OCI-LY1 (cell line): ENCODE data around the gene PRKACB.

Source experiments
- H2AFZ ChIP-seq: fragments of 200-600 bp; sonication (generic), shearing (Covaris generic); 2 replicates; pipeline ENCODE4 v1.6.0; 2014; ENCODE audit warnings: antibody characterized with exemption, mild to moderate bottlenecking, low read length
- H3F3A ChIP-seq: fragments of 200-600 bp; sonication (generic), shearing (Covaris generic); 2 replicates; pipeline ENCODE4 v1.6.0; 2014; ENCODE audit warnings: mild to moderate bottlenecking, antibody characterized with exemption, low read length, moderate library complexity; ENCODE audit not compliant: insufficient read depth
- H3K27ac ChIP-seq: fragments of 200-600 bp; sonication (generic); 2 replicates; pipeline ENCODE4 v1.5.1; 2014; ENCODE audit warnings: low read length, mixed run types, mild to moderate bottlenecking, low read depth; ENCODE audit not compliant: poor library complexity, severe bottlenecking
- H3K27me3 ChIP-seq: fragments of 200-600 bp; sonication (generic); 2 replicates; pipeline ENCODE4 v1.6.0; 2014; ENCODE audit warnings: antibody characterized with exemption, mild to moderate bottlenecking, low read length, moderate library complexity; ENCODE audit not compliant: insufficient read depth
- H3K36me3 ChIP-seq: fragments of 200-600 bp; sonication (generic); 2 replicates; pipeline ENCODE4 v1.6.1; 2014; ENCODE audit warnings: mild to moderate bottlenecking, antibody characterized with exemption, low read length, moderate library complexity, mixed read lengths; ENCODE audit not compliant: insufficient read depth
- H3K4me1 ChIP-seq: fragments of 200-600 bp; sonication (generic); 2 replicates; pipeline ENCODE4 v1.5.1; 2014; ENCODE audit warnings: mild to moderate bottlenecking, low read length, moderate library complexity; ENCODE audit not compliant: insufficient read depth, severe bottlenecking
- H3K4me2 ChIP-seq: fragments of 200-600 bp; sonication (generic), shearing (Covaris generic); 2 replicates; pipeline ENCODE4 v1.6.1; 2014; ENCODE audit warnings: low read length
- H3K4me3 ChIP-seq: fragments of 200-600 bp; sonication (generic); 2 replicates; pipeline ENCODE4 v1.5.1; 2014; ENCODE audit warnings: low read length, low read depth, mild to moderate bottlenecking, mixed read lengths; ENCODE audit not compliant: poor library complexity, severe bottlenecking
- H3K79me2 ChIP-seq: fragments of 200-600 bp; shearing (Covaris generic); 2 replicates; pipeline ENCODE4 v1.6.1; 2016; ENCODE audit warnings: mixed run types, low read length, mixed read lengths; ENCODE audit not compliant: insufficient read depth
- H3K9ac ChIP-seq: fragments of 200-600 bp; sonication (generic), shearing (Covaris generic); 2 replicates; pipeline ENCODE4 v1.6.1; 2014; ENCODE audit warnings: mild to moderate bottlenecking, low read length, mixed read lengths
- H3K9me2 ChIP-seq: fragments of 200-600 bp; sonication (generic), shearing (Covaris generic); 2 replicates; pipeline ENCODE4 v1.6.1; 2014; ENCODE audit warnings: low read depth, mild to moderate bottlenecking, low read length, mixed read lengths
- H3K9me3 ChIP-seq: fragments of 200-600 bp; shearing (Covaris generic); 2 replicates; pipeline ENCODE4 v1.6.1; 2014; ENCODE audit warnings: low read length, mixed read lengths
- H4K20me1 ChIP-seq: fragments of 200-600 bp; sonication (generic), shearing (Covaris generic); 2 replicates; pipeline ENCODE4 v1.6.0; 2016; ENCODE audit warnings: mild to moderate bottlenecking, low read length; ENCODE audit not compliant: insufficient read depth
- EZH2 ChIP-seq: fragments of 200-600 bp; sonication (generic), shearing (Covaris generic); IDR thresholded peaks from 2 replicates; pipeline ENCODE4 v1.8.0; 2017; ENCODE audit warnings: borderline replicate concordance, mixed run types, mild to moderate bottlenecking, antibody characterized with exemption, low read length, moderate library complexity, mixed read lengths
- TF ChIP-seq, protein P1 (sequence below): fragments of 200-600 bp; sonication (generic), shearing (Covaris generic); IDR thresholded peaks from 2 replicates; pipeline ENCODE4 v1.5.1; 2017; ENCODE audit warnings: mild to moderate bottlenecking, antibody characterized with exemption, low read length, moderate library complexity, mixed read lengths

Gene PRKACB

DNA sequence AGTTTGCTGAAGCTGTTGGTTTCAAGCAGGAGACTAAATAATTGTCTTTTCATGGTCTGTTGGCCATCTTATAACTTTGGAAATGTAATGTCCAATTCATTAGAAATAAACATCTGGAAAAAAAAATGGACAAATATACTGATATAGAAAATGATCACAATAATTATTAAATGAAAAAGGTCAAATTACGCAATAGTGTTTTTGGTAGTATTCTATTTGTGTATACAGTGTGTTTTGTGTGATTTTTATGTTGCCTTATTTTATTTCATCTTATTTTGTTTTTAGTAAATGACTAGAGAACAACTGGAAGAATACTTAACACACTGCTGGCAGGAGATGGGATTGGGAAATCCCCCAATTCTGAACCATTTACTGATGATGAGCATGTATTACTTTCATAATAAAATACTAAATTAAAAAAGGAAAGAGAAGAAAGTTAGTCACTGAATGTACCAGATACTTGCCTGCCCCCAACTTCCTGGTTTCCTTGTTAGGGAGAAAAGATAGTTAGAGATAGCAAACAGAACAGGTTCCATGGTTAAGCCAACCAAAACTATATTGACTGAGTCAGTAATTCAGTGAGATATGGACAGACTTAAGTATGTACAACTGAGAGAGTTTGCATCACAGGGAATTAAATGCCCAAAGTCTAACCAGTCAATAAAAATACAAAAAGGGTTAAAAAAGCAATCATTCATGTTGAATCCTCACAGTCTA, 133.4 kb downstream of the PRKACB start:
- Histone ChIP-seq H3K27me3 (no peaks in the 10 kb centered on the region), H3F3A (no peaks in the 10 kb centered on the region), H3K79me2 (no peaks in the 10 kb centered on the region), H3K9me3 (peaks cover 6% of the 10 kb centered on the region; the same call in 1 of the 2 replicates), H3K4me1 (peaks cover 7% of the 10 kb centered on the region), H3K36me3 (no peaks in the 10 kb centered on the region), H3K27ac (no peak overlapping the region), H3K9ac (no peak overlapping the region), H2AFZ (no peak overlapping the region), H4K20me1 (no peaks in the 10 kb centered on the region), H3K4me3 (no peak overlapping the region), H3K9me2 (no peaks in the 10 kb centered on the region), H3K4me2 (no peak overlapping the region)
- TF ChIP-seq EZH2 = no peak
- TF ChIP-seq, protein P1, sequence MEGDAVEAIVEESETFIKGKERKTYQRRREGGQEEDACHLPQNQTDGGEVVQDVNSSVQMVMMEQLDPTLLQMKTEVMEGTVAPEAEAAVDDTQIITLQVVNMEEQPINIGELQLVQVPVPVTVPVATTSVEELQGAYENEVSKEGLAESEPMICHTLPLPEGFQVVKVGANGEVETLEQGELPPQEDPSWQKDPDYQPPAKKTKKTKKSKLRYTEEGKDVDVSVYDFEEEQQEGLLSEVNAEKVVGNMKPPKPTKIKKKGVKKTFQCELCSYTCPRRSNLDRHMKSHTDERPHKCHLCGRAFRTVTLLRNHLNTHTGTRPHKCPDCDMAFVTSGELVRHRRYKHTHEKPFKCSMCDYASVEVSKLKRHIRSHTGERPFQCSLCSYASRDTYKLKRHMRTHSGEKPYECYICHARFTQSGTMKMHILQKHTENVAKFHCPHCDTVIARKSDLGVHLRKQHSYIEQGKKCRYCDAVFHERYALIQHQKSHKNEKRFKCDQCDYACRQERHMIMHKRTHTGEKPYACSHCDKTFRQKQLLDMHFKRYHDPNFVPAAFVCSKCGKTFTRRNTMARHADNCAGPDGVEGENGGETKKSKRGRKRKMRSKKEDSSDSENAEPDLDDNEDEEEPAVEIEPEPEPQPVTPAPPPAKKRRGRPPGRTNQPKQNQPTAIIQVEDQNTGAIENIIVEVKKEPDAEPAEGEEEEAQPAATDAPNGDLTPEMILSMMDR = no peak

DNA sequence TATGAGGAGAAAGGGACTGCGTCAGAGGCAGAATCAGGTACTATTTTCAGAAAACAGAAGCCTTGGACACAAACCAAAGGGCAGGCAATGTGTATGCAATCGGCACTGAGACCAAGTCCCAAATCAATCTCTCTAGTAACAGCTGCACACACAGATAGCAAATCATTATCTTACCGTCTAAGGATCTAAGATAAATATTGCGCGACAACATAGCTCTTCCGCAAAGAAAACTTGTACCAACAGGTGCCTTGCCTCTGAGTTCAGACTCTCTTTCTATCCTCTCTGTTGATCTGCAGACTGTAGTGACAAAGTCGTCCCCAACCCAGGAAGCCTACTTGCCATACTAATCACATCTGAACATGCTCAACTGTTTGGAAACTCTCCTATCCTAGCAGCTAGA, 134.8 kb downstream of the PRKACB start:
- H2AFZ ChIP-seq = no peak overlapping the region
- no peak overlapping the region for H3K4me2 ChIP-seq

DNA sequence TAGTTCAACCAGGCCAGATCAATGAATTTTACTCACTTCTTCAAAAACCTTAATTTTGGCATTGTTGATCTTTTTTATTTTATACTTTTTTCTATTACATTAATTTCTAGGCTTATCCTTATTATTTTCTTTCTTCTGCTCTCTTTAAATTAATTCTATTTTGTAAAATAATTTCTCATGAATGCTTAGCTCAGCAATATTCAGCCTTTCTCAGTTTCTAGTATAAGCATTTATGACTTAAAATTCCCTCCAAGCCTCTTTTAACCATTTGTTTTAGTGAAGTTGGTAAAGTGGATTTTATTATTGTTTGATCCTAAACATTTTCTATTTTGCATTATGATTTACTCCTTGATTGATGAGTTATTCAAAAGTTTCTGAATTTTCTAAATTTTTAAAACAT, 136.8 kb downstream of the PRKACB start:
- Histone ChIP-seq H4K20me1 (no peaks in the 10 kb centered on the region), H3K9ac (no peak overlapping the region), H3F3A (no peaks in the 10 kb centered on the region), H3K9me2 (no peaks in the 10 kb centered on the region), H2AFZ (no peak overlapping the region), H3K9me3 (no peaks in the 10 kb centered on the region), H3K4me1 (no peaks in the 10 kb centered on the region), H3K79me2 (no peaks in the 10 kb centered on the region), H3K4me2 (no peak overlapping the region), H3K36me3 (no peaks in the 10 kb centered on the region), H3K27ac (no peak overlapping the region), H3K4me3 (no peak overlapping the region), H3K27me3 (no peaks in the 10 kb centered on the region)
- TF ChIP-seq, protein P1 = no peak
- no peak for TF ChIP-seq EZH2

More for the DNA sequence above, 134.8 kb downstream of the PRKACB start:
- no peaks in the 10 kb centered on the region for H3K36me3 ChIP-seq
- no peak overlapping the region for H3K4me3 ChIP-seq
- no peak for TF ChIP-seq EZH2
- TF ChIP-seq, protein P1 = no peak
- no peaks in the 10 kb centered on the region for H4K20me1 ChIP-seq
- no peaks in the 10 kb centered on the region for H3K27me3 ChIP-seq
- H3K4me1 ChIP-seq = no peaks in the 10 kb centered on the region
- H3K9ac ChIP-seq = no peak overlapping the region
- H3K79me2 ChIP-seq = no peaks in the 10 kb centered on the region
- H3K9me2 ChIP-seq = no peaks in the 10 kb centered on the region
- no peaks in the 10 kb centered on the region for H3K9me3 ChIP-seq
- no peaks in the 10 kb centered on the region for H3F3A ChIP-seq
- no peak overlapping the region for H3K27ac ChIP-seq
